ENCODE measurements around the gene TULP4.

- TF ChIP-seq, protein P1, sequence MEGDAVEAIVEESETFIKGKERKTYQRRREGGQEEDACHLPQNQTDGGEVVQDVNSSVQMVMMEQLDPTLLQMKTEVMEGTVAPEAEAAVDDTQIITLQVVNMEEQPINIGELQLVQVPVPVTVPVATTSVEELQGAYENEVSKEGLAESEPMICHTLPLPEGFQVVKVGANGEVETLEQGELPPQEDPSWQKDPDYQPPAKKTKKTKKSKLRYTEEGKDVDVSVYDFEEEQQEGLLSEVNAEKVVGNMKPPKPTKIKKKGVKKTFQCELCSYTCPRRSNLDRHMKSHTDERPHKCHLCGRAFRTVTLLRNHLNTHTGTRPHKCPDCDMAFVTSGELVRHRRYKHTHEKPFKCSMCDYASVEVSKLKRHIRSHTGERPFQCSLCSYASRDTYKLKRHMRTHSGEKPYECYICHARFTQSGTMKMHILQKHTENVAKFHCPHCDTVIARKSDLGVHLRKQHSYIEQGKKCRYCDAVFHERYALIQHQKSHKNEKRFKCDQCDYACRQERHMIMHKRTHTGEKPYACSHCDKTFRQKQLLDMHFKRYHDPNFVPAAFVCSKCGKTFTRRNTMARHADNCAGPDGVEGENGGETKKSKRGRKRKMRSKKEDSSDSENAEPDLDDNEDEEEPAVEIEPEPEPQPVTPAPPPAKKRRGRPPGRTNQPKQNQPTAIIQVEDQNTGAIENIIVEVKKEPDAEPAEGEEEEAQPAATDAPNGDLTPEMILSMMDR (IDR thresholded peaks at IDR 0.05) = no peak
- no peak for TF ChIP-seq POLR2A (IDR thresholded peaks at IDR 0.05)
These were observed 98.5 kb downstream of the TULP4 start for GRCh38 chr6:158410784-158411183.

Measured in uterus (tissue), 2 donors.